Liver (tissue), 9 donors: ENCODE results near the gene SMPD3. TPM values are rescaled to one million over a fixed set of nuclear protein-coding genes. Genes with fewer than 3 reads are reported as not detected.

ENCODE experiments used
- DNase-seq: peaks from one replicate; pipeline ENCODE4 v3.0.0-alpha.2; 2017; ENCODE audit warnings: low spot score
- H3K27ac ChIP-seq, 2 donors: one replicate each; pipeline ENCODE4 v1.7.0; 2013; ENCODE audit warnings: inconsistent platforms in 2 of 2, low read length in 2 of 2, control low read depth in 1 of 2, low read depth in 1 of 2, mild to moderate bottlenecking in 1 of 2
- H3K27me3 ChIP-seq, 4 donors: one replicate each; pipeline versions ENCODE4 v1.6.1 to v1.7.0; 2013; ENCODE audit warnings: low read length in 3 of 4, inconsistent platforms in 1 of 4, mild to moderate bottlenecking in 1 of 4, moderate library complexity in 1 of 4; ENCODE audit not compliant: control insufficient read depth in 4 of 4, insufficient read depth in 4 of 4
- H3K36me3 ChIP-seq, 4 donors: one replicate each; pipeline versions ENCODE4 v1.6.1 to v1.7.0; 2013; ENCODE audit warnings: low read length in 3 of 4, mild to moderate bottlenecking in 3 of 4, low read depth in 1 of 4, moderate library complexity in 1 of 4; ENCODE audit not compliant: control insufficient read depth in 4 of 4, insufficient read depth in 3 of 4
- H3K4me1 ChIP-seq, 4 donors: one replicate each; pipeline versions ENCODE4 v1.6.1 to v1.7.0; 2013; ENCODE audit warnings: low read length in 3 of 4, mild to moderate bottlenecking in 3 of 4, moderate library complexity in 1 of 4; ENCODE audit not compliant: control insufficient read depth in 4 of 4, insufficient read depth in 4 of 4
- H3K4me3 ChIP-seq, 3 donors: one replicate each; pipeline versions ENCODE4 v1.6.1 to v1.7.0; 2013; ENCODE audit warnings: low read length in 3 of 3, control low read depth in 1 of 3, low read depth in 1 of 3, mild to moderate bottlenecking in 1 of 3
- H3K9ac ChIP-seq, 2 donors: one replicate each; pipeline ENCODE4 v1.7.0; 2013; ENCODE audit warnings: low read length in 2 of 2, mild to moderate bottlenecking in 2 of 2, moderate library complexity in 2 of 2, control low read depth in 1 of 2, low read depth in 1 of 2
- H3K9me3 ChIP-seq, 4 donors: one replicate each; pipeline versions ENCODE4 v1.6.1 to v1.7.0; 2013; ENCODE audit warnings: low read length in 3 of 4; ENCODE audit not compliant: control insufficient read depth in 4 of 4
- ATF3 ChIP-seq: IDR thresholded peaks from 2 replicates; pipeline ENCODE4 v1.6.1; 2016; ENCODE audit warnings: antibody characterized with exemption
- CTCF ChIP-seq: fragments of 150-350 bp; IDR thresholded peaks from 2 replicates; pipeline ENCODE4 v1.5.1; 2017; ENCODE audit warnings: improper control_type of control experiment, low read depth, low read length; ENCODE audit not compliant: missing input control
- EGR1 ChIP-seq, 2 donors: IDR thresholded peaks; 2 replicates each; pipeline ENCODE4 v1.6.1; 2016 to 2018; ENCODE audit warnings: antibody characterized with exemption in 2 of 2, low read depth in 2 of 2
- FOXA1 ChIP-seq: IDR thresholded peaks from 2 replicates; pipeline ENCODE4 v1.6.1; 2016; ENCODE audit warnings: antibody characterized with exemption
- FOXA2 ChIP-seq: IDR thresholded peaks from 2 replicates; pipeline ENCODE4 v1.6.1; 2016; ENCODE audit warnings: antibody characterized with exemption
- GABPA ChIP-seq, 2 donors: IDR thresholded peaks in 1 of 2; conservative IDR thresholded peaks in 1 of 2; 2 replicates each; pipeline ENCODE4 v1.6.1; 2016; ENCODE audit warnings: antibody characterized with exemption in 2 of 2, mild to moderate bottlenecking in 1 of 2, moderate library complexity in 1 of 2
- HNF4A ChIP-seq, 2 donors: conservative IDR thresholded peaks; 2 replicates each; pipeline ENCODE4 v1.6.1; 2016; ENCODE audit warnings: antibody characterized with exemption in 2 of 2, mild to moderate bottlenecking in 2 of 2
- HNF4G ChIP-seq: IDR thresholded peaks from 2 replicates; pipeline ENCODE4 v1.6.1; 2016; ENCODE audit warnings: antibody characterized with exemption
- JUND ChIP-seq, 2 donors: IDR thresholded peaks; 2 replicates each; pipeline ENCODE4 v1.6.1; 2016; ENCODE audit warnings: antibody characterized with exemption in 2 of 2
- MAX ChIP-seq: IDR thresholded peaks from 2 replicates; pipeline ENCODE4 v1.6.1; 2016; ENCODE audit warnings: antibody characterized with exemption
- NR2F2 ChIP-seq: IDR thresholded peaks from 2 replicates; pipeline ENCODE4 v1.6.1; 2016; ENCODE audit warnings: antibody characterized with exemption
- RAD21 ChIP-seq, 2 donors: IDR thresholded peaks; 2 replicates each; pipeline ENCODE4 v1.6.1; 2016; ENCODE audit warnings: antibody characterized with exemption in 2 of 2, mild to moderate bottlenecking in 2 of 2
- REST ChIP-seq: IDR thresholded peaks from 2 replicates; pipeline ENCODE4 v1.6.1; 2016; ENCODE audit warnings: antibody characterized with exemption, mild to moderate bottlenecking
- RXRA ChIP-seq, 2 donors: IDR thresholded peaks; 2 replicates each; pipeline ENCODE4 v1.6.1; 2017 to 2018; ENCODE audit warnings: antibody characterized with exemption in 2 of 2, mild to moderate bottlenecking in 1 of 2
- SP1 ChIP-seq: IDR thresholded peaks from 2 replicates; pipeline ENCODE4 v1.6.1; 2018; ENCODE audit warnings: antibody characterized with exemption, mild to moderate bottlenecking
- TAF1 ChIP-seq: conservative IDR thresholded peaks from 2 replicates; pipeline ENCODE4 v1.6.1; 2016; ENCODE audit warnings: antibody characterized with exemption, mild to moderate bottlenecking
- YY1 ChIP-seq: IDR thresholded peaks from 2 replicates; pipeline ENCODE4 v1.6.1; 2016; ENCODE audit warnings: antibody characterized with exemption, mild to moderate bottlenecking
- ZBTB33 ChIP-seq: IDR thresholded peaks from 2 replicates; pipeline ENCODE4 v1.6.1; 2016; ENCODE audit warnings: antibody characterized with exemption
- WGBS: extraction: QIAGEN DNeasy Blood & Tissue Kit; methylation state at CpG from one replicate; pipeline ENCODE4 v1.1.7; 2013; 5-methylcytosine and 5-hydroxymethylcytosine counted together
- polyA plus RNA-seq, 2 donors: library from polyadenylated mRNA; stranded (reverse) in 1 of 2; unstranded in 1 of 2; fragments of 200-250 nt in 1 of 2; fragments of >200 nt in 1 of 2; fragmentation: Nextera tagmentation in 1 of 2; extraction: Ambion mirVana in 1 of 2; gene quantifications; one replicate each; pipeline versions ENCODE4 v1.2.1 to v1.2.3, GENCODE V29; 2013 to 2015
- total RNA-seq, 2 donors: library from RNA; depleted of rRNA; stranded (reverse); fragments of >200 nt; gene quantifications; one replicate each; pipeline ENCODE4 v1.2.3, GENCODE V29; 2014
- donor health status: healthy.
- donor health status: healthy.
- donor health status: healthy.
- donor health status: healthy.
- donor health status: healthy.

The SMPD3 gene
- total and polyA plus RNA-seq, 4 donors: 0.33 to 10.6 (median 2.7) TPM

GRCh38 chr16:68479271-68479670 is 31.0 kb upstream of the SMPD3 start (continued):
- no peak for TF ChIP-seq FOXA1
- no peak for TF ChIP-seq NR2F2

- WGBS: 54% methylated on average over 2 of the region's 2 CpGs
- no peak overlapping the region for H3K27ac ChIP-seq
- peaks cover 7 to 41% (median 36%) of the 10 kb centered on the region in 4 donors for H3K4me1 ChIP-seq
- H3K27me3 ChIP-seq: no peaks in the 10 kb centered on the region
- no peaks in the 10 kb centered on the region for H3K36me3 ChIP-seq
- TF ChIP-seq GABPA (IDR thresholded peaks at IDR 0.05 in 1 of 2, conservative IDR thresholded peaks at IDR 0.05 in 1 of 2) (no peak), HNF4A (conservative IDR thresholded peaks at IDR 0.05) (peak; percentile 71 to 73), MAX (peak; percentile 46), FOXA2 (no peak), REST (peak; percentile 35), NR2F2 (peak; percentile 30), HNF4G (no peak), CTCF (no peak), FOXA1 (no peak), YY1 (peak; percentile 20), ZBTB33 (no peak), RAD21 (IDR thresholded peaks at IDR 0.05) (no peak), RXRA (IDR thresholded peaks at IDR 0.05) (peak; percentile 80 to 82), SP1 (peak; percentile 40), EGR1 (IDR thresholded peaks at IDR 0.05; ENCODE audit: low read depth in 2 of 2) (no peak), JUND (IDR thresholded peaks at IDR 0.05) (no peak), TAF1 (no peak), ATF3 (no peak)
- H3K9ac ChIP-seq: no peak overlapping the region
- no peak for DNase-seq
- no peak overlapping the region for H3K4me3 ChIP-seq
- H3K9me3 ChIP-seq: no peaks in the 10 kb centered on the region
These were observed 30.4 kb upstream of the SMPD3 start for GRCh38 chr16:68478526-68479250.
